Neural progenitor cell (in vitro differentiated cells): ENCODE measurements around the gene NAA40. TPM values are rescaled to one million over a fixed set of nuclear protein-coding genes. Genes with fewer than 3 reads are reported as not detected.

Experiments
- DNase-seq: peaks from one replicate; pipeline ENCODE4 v3.0.0-alpha.2; 2016; ENCODE audit warnings: low spot score
- H2AFZ ChIP-seq: fragments of 200-600 bp; sonication (generic); replicated peaks from 2 replicates; pipeline ENCODE4 v1.6.1; 2016; ENCODE audit warnings: antibody characterized with exemption
- H3F3A ChIP-seq: fragments of 200-600 bp; sonication (generic); 2 replicates; pipeline ENCODE4 v1.6.1; 2016; ENCODE audit warnings: antibody characterized with exemption, low read depth
- H3K27ac ChIP-seq: fragments of 200-600 bp; sonication (generic); 2 replicates; pipeline ENCODE4 v1.5.1; 2016; ENCODE audit warnings: mild to moderate bottlenecking
- H3K27me3 ChIP-seq: fragments of 200-600 bp; sonication (generic); 2 replicates; pipeline ENCODE4 v1.6.1; 2016; ENCODE audit warnings: mild to moderate bottlenecking, moderate library complexity
- H3K36me3 ChIP-seq: fragments of 200-600 bp; sonication (generic); 2 replicates; pipeline ENCODE4 v1.5.1; 2016
- H3K4me1 ChIP-seq: fragments of 200-600 bp; sonication (generic); 2 replicates; pipeline ENCODE4 v1.6.1; 2016; ENCODE audit warnings: mixed run types
- H3K4me2 ChIP-seq: fragments of 200-600 bp; sonication (generic); 2 replicates; pipeline ENCODE4 v1.6.1; 2016
- H3K4me3 ChIP-seq: fragments of 200-600 bp; sonication (generic); 2 replicates; pipeline ENCODE4 v1.5.1; 2016
- H3K79me2 ChIP-seq: fragments of 200-600 bp; sonication (generic); 2 replicates; pipeline ENCODE4 v1.6.1; 2016; ENCODE audit warnings: low read depth
- H3K9ac ChIP-seq: fragments of 200-600 bp; sonication (generic); 2 replicates; pipeline ENCODE4 v1.6.1; 2016
- H3K9me3 ChIP-seq: fragments of 200-600 bp; sonication (generic); 2 replicates; pipeline ENCODE4 v1.5.1; 2016; ENCODE audit warnings: low read depth
- H4K20me1 ChIP-seq: fragments of 200-600 bp; sonication (generic); 2 replicates; pipeline ENCODE4 v1.6.1; 2016; ENCODE audit warnings: low read depth
- H3K27ac Mint-ChIP-seq: 3 replicates; pipeline ENCODE4 v1.8.0; 2021; ENCODE audit warnings: mixed read lengths
- H3K27me3 Mint-ChIP-seq: 2 replicates; pipeline ENCODE4 v1.8.0; 2022; ENCODE audit warnings: low read depth, mild to moderate bottlenecking, inconsistent platforms, moderate library complexity, mixed read lengths; ENCODE audit not compliant: insufficient read depth
- H3K36me3 Mint-ChIP-seq: 3 replicates; pipeline ENCODE4 v1.8.0; 2021; ENCODE audit warnings: mixed read lengths
- H3K4me1 Mint-ChIP-seq: 3 replicates; pipeline ENCODE4 v1.8.0; 2021; ENCODE audit warnings: mixed read lengths
- H3K4me3 Mint-ChIP-seq: 3 replicates; pipeline ENCODE4 v1.8.0; 2021; ENCODE audit warnings: mild to moderate bottlenecking, moderate library complexity, mixed read lengths
- H3K9me3 Mint-ChIP-seq: 3 replicates; pipeline ENCODE4 v1.8.0; 2020; ENCODE audit warnings: mixed read lengths
- EZH2 ChIP-seq: fragments of 200-600 bp; sonication (generic); IDR thresholded peaks from 2 replicates; pipeline ENCODE4 v1.6.1; 2017; ENCODE audit warnings: antibody characterized with exemption, mild to moderate bottlenecking, moderate library complexity
- EZH2phosphoT487 ChIP-seq: fragments of 200-600 bp; sonication (generic); IDR thresholded peaks from 2 replicates; pipeline ENCODE4 v1.6.1; 2017; ENCODE audit warnings: antibody characterized with exemption
- total RNA-seq: library from RNA; depleted of rRNA; stranded (reverse); fragments of >200 nt; gene quantifications from 2 replicates; pipeline ENCODE4 v1.2.3, GENCODE V29; 2015; ENCODE audit warnings: low replicate concordance
- TF ChIP-seq, protein P1 (sequence below): fragments of 200-600 bp; sonication (generic); IDR thresholded peaks from 2 replicates; pipeline ENCODE4 v1.5.1; 2017; ENCODE audit warnings: antibody characterized with exemption, mild to moderate bottlenecking

The NAA40 gene
- total RNA-seq, 1 donor from 2014 or later: 38.7 TPM

DNA sequence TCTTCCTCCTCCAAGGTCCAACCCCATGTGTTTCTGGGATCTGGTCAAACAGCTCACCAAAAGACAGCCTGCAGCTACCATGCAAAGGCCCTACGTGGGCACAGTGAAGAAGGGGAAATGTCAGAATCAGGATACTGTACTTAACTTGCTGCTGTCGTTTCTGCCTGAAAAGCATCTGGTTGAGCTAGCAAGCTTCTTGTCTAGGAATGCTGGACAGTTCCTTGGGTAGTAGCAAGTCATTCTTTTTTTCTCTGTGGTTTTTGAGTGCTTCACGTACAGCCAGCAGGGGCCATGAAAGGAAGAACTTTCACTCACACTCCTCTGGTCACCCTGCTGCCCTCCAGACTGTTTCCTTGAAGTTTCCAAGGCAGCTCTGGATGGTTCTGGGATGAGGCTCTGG, 46.6 kb upstream of the NAA40 start:
- peak; percentile 34 for DNase-seq
- H3K9ac ChIP-seq: no peak overlapping the region
- no peaks in the 10 kb centered on the region for H3K36me3 ChIP-seq
- peaks cover 70% of the 10 kb centered on the region for H3K79me2 ChIP-seq
- H3K27ac ChIP-seq: no peak overlapping the region
- peaks cover 11% of the 10 kb centered on the region for H3K4me1 ChIP-seq
- H4K20me1 ChIP-seq: peaks cover 69% of the 10 kb centered on the region
- H3F3A ChIP-seq: peaks cover 2% of the 10 kb centered on the region
- H3K9me3 ChIP-seq: no peaks in the 10 kb centered on the region
- Mint-ChIP-seq H3K4me1 (peaks cover 15% of the 10 kb centered on the region), H3K27ac (no peak overlapping the region), H3K36me3 (peaks cover 26% of the 10 kb centered on the region), H3K27me3 (no peaks in the 10 kb centered on the region), H3K4me3 (no peak overlapping the region), H3K9me3 (no peaks in the 10 kb centered on the region)
- no peak overlapping the region for H2AFZ ChIP-seq
- H3K27me3 ChIP-seq: no peaks in the 10 kb centered on the region
- no peak overlapping the region for H3K4me3 ChIP-seq
- TF ChIP-seq, protein P1, sequence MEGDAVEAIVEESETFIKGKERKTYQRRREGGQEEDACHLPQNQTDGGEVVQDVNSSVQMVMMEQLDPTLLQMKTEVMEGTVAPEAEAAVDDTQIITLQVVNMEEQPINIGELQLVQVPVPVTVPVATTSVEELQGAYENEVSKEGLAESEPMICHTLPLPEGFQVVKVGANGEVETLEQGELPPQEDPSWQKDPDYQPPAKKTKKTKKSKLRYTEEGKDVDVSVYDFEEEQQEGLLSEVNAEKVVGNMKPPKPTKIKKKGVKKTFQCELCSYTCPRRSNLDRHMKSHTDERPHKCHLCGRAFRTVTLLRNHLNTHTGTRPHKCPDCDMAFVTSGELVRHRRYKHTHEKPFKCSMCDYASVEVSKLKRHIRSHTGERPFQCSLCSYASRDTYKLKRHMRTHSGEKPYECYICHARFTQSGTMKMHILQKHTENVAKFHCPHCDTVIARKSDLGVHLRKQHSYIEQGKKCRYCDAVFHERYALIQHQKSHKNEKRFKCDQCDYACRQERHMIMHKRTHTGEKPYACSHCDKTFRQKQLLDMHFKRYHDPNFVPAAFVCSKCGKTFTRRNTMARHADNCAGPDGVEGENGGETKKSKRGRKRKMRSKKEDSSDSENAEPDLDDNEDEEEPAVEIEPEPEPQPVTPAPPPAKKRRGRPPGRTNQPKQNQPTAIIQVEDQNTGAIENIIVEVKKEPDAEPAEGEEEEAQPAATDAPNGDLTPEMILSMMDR: no peak
- no peak for TF ChIP-seq EZH2phosphoT487
- no peak for TF ChIP-seq EZH2
- H3K4me2 ChIP-seq: no peak overlapping the region

DNA sequence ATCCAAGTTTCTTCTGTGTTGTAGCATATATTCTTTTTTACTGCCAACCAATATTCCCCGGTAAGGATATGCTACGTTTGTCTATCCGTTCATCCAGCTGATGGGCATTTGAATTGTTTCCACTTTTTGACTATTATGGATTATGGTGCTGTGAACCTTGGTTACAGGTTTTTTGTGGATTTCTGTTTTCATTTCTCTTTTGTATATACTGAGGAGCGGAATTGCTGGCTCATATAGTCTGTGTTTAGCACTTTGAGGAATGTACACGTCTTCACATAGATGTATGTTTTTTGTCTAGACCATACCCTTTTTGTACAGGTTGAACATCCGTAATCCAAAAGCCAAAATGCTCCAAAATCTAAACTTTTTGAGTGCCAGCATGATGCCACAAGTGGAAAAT, 45.4 kb upstream of the NAA40 start:
- H3K36me3 Mint-ChIP-seq: peaks cover 29% of the 10 kb centered on the region
- no peak for TF ChIP-seq EZH2phosphoT487
- Histone ChIP-seq H4K20me1 (peaks cover 58% of the 10 kb centered on the region), H3K9me3 (no peaks in the 10 kb centered on the region), H2AFZ (no peak overlapping the region), H3K36me3 (no peaks in the 10 kb centered on the region), H3K4me3 (no peak overlapping the region), H3K9ac (no peak overlapping the region), H3K27ac (no peak overlapping the region), H3K4me2 (no peak overlapping the region), H3F3A (peaks cover 2% of the 10 kb centered on the region), H3K79me2 (peaks cover 58% of the 10 kb centered on the region), H3K4me1 (peaks cover 5% of the 10 kb centered on the region), H3K27me3 (no peaks in the 10 kb centered on the region)
- no peak for DNase-seq
- H3K27me3 Mint-ChIP-seq: no peaks in the 10 kb centered on the region
- H3K4me3 Mint-ChIP-seq: no peak overlapping the region
- no peak overlapping the region for H3K27ac Mint-ChIP-seq
- peaks cover 6% of the 10 kb centered on the region for H3K4me1 Mint-ChIP-seq
- no peaks in the 10 kb centered on the region for H3K9me3 Mint-ChIP-seq

DNA sequence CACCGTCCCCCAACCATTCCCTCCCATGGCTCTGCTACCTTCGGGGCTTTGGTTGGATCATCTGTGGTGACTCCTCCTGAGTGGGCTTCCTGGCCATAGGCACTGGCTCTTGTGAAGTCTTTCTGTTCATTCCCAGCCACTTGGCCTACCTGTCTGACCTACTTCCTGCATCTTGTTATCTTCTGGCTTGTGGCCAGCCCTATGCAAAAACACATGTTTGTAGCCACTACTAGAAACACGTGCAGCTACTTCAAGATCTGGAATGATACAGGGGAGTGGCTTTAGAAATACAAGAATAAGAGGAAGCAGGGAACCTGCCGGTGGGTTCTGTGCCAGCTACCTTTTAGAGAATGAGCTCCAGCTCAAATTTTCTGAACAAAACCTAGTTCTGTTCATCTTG, 42.7 kb upstream of the NAA40 start:
- Histone ChIP-seq H3K4me3 (no peak overlapping the region), H3F3A (peaks cover 2% of the 10 kb centered on the region), H4K20me1 (peaks cover 30% of the 10 kb centered on the region), H3K79me2 (peaks cover 31% of the 10 kb centered on the region), H3K4me2 (no peak overlapping the region), H3K9me3 (no peaks in the 10 kb centered on the region), H3K27me3 (no peaks in the 10 kb centered on the region), H2AFZ (no peak overlapping the region), H3K4me1 (no peaks in the 10 kb centered on the region), H3K27ac (no peak overlapping the region), H3K9ac (no peak overlapping the region), H3K36me3 (no peaks in the 10 kb centered on the region)
- no peaks in the 10 kb centered on the region for H3K9me3 Mint-ChIP-seq
- no peaks in the 10 kb centered on the region for H3K4me1 Mint-ChIP-seq
- H3K27ac Mint-ChIP-seq: no peak overlapping the region
- no peak for DNase-seq
- H3K27me3 Mint-ChIP-seq: no peaks in the 10 kb centered on the region
- H3K4me3 Mint-ChIP-seq: no peak overlapping the region
- peaks cover 39% of the 10 kb centered on the region for H3K36me3 Mint-ChIP-seq
- no peak for TF ChIP-seq EZH2phosphoT487
- TF ChIP-seq EZH2: no peak
- TF ChIP-seq, protein P1: no peak

DNA sequence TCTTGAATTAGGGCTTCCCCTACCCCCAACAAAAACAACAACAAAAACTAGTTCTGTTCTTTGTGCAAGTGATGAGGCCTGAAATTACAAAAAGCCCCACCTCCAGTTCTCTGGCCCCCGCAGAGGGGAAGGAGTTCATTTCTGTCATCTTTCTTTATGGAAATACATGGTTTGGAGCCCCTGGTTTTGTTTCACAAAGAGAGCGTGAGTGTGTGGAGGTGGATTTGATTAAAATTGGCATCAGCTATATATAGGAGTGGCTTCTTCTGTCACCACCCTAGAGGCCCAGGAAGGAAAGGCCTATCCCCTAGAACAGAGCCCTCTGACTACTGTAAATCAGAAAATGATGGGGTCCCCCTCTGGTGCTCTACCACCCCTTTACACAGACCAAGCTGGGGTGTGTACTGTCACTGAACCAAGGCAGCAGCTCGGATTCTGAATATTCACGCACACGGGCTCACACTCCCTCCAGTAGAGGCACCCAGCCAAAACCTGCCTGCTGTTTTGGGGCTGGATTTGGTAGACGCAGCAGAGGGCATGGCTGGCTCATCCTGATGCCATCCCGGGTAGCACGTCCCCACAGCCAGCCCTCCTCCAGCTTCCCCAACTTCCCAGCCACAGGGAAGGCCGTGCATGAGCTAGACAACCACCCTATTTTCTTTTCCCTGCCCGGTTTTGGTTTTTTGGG, 41.2 kb upstream of the NAA40 start:
- H3K4me1 Mint-ChIP-seq: no peaks in the 10 kb centered on the region
- TF ChIP-seq, protein P1: no peak
- TF ChIP-seq EZH2phosphoT487 (no peak), EZH2 (no peak)
- no peak for DNase-seq
- no peaks in the 10 kb centered on the region for H3K9me3 Mint-ChIP-seq
- H3K27me3 Mint-ChIP-seq: peaks cover 2% of the 10 kb centered on the region
- no peak overlapping the region for H3K27ac Mint-ChIP-seq
- Histone ChIP-seq H4K20me1 (peaks cover 17% of the 10 kb centered on the region), H3K4me2 (no peak overlapping the region), H3F3A (peaks cover 2% of the 10 kb centered on the region), H3K79me2 (peaks cover 17% of the 10 kb centered on the region), H2AFZ (no peak overlapping the region), H3K27ac (no peak overlapping the region), H3K27me3 (no peaks in the 10 kb centered on the region), H3K4me1 (no peaks in the 10 kb centered on the region), H3K9me3 (no peaks in the 10 kb centered on the region), H3K9ac (no peak overlapping the region), H3K36me3 (no peaks in the 10 kb centered on the region), H3K4me3 (no peak overlapping the region)
- H3K36me3 Mint-ChIP-seq: peaks cover 45% of the 10 kb centered on the region
- no peak overlapping the region for H3K4me3 Mint-ChIP-seq
